ENCODE data around the gene GSG1. TPM values are rescaled to one million over a fixed set of nuclear protein-coding genes. Genes with fewer than 3 reads are reported as not detected.

Gene GSG1
- total RNA-seq, 2 donors from 2014 or later, result 0.31 TPM; not detected in 1

DNA sequence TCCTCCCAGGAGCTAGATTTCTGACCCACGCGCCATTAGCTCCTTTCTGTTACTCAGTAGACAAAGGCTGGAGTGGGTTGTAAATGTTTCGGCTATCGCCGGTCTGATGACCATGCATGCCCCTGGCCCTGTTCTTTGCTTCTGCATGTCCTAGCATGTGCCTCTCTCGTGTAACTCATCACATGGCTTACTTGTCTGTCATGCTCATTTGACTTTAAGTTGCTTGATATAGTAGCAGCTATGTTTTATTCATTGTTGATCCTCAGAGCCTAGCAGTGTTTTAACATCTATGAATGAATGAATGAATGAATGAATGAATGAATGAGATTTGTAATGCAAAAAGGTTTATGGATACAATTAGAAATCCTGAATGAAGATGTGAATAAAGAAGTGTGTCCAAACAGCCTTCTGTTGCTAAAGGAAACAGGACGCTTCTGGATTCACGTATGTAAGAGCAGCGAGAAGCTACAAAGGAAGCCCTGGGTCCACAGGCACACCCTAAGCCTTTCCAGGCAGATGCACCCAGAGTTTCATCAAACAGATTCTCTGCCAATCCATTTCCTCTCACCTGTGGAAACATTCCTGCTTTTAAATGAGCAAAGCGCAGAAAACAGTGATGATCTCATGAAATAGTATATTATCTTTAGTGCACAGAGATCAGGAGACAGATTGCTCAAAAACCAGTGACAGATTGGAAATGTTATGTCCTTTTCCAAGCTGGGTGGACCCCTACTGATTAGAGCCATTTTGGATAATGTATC lies 3.4 kb downstream of the GSG1 start:
- WGBS, 2 experiments (ENCODE audit: insufficient coverage in 1 of 2, insufficient read length in 1 of 2), result 91 to 98% methylated on average over 8 to 10 of the region's 10 CpGs
- Histone ChIP-seq H3K4me1 (ENCODE audit: control insufficient read depth, insufficient read depth, low read length) (peaks cover 9% of the 10 kb centered on the region), H3K4me3 (ENCODE audit: low read length) (no peak overlapping the region), H3K9ac (ENCODE audit: extremely low read depth, low read length, poor library complexity, severe bottlenecking) (no peak overlapping the region), H3K9me3 (ENCODE audit: control insufficient read depth, low read length) (no peaks in the 10 kb centered on the region), H3K27ac (ENCODE audit: low read depth, low read length) (peak overlapping the region; percentile 85), H3K36me3 (ENCODE audit: control insufficient read depth, insufficient read depth, low read length) (no peaks in the 10 kb centered on the region), H3K27me3 (ENCODE audit: control insufficient read depth, insufficient read depth, low read length, poor library complexity, severe bottlenecking) (no peaks in the 10 kb centered on the region)
- H3K36me3 Mint-ChIP-seq (ENCODE audit: low read depth), result no peaks in the 10 kb centered on the region
- peak overlapping the region; percentile 86 for H3K27ac Mint-ChIP-seq
- H3K4me1 Mint-ChIP-seq, result peaks cover 34% of the 10 kb centered on the region
- no peaks in the 10 kb centered on the region for H3K9me3 Mint-ChIP-seq
- H3K4me3 Mint-ChIP-seq, result peak overlapping the region; percentile 59
- peaks cover 14% of the 10 kb centered on the region for H3K27me3 Mint-ChIP-seq (ENCODE audit: insufficient read depth)
- TF ChIP-seq, protein P1, sequence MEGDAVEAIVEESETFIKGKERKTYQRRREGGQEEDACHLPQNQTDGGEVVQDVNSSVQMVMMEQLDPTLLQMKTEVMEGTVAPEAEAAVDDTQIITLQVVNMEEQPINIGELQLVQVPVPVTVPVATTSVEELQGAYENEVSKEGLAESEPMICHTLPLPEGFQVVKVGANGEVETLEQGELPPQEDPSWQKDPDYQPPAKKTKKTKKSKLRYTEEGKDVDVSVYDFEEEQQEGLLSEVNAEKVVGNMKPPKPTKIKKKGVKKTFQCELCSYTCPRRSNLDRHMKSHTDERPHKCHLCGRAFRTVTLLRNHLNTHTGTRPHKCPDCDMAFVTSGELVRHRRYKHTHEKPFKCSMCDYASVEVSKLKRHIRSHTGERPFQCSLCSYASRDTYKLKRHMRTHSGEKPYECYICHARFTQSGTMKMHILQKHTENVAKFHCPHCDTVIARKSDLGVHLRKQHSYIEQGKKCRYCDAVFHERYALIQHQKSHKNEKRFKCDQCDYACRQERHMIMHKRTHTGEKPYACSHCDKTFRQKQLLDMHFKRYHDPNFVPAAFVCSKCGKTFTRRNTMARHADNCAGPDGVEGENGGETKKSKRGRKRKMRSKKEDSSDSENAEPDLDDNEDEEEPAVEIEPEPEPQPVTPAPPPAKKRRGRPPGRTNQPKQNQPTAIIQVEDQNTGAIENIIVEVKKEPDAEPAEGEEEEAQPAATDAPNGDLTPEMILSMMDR (conservative IDR thresholded peaks at IDR 0.05), result no peak
- no peak for DNase-seq

DNA sequence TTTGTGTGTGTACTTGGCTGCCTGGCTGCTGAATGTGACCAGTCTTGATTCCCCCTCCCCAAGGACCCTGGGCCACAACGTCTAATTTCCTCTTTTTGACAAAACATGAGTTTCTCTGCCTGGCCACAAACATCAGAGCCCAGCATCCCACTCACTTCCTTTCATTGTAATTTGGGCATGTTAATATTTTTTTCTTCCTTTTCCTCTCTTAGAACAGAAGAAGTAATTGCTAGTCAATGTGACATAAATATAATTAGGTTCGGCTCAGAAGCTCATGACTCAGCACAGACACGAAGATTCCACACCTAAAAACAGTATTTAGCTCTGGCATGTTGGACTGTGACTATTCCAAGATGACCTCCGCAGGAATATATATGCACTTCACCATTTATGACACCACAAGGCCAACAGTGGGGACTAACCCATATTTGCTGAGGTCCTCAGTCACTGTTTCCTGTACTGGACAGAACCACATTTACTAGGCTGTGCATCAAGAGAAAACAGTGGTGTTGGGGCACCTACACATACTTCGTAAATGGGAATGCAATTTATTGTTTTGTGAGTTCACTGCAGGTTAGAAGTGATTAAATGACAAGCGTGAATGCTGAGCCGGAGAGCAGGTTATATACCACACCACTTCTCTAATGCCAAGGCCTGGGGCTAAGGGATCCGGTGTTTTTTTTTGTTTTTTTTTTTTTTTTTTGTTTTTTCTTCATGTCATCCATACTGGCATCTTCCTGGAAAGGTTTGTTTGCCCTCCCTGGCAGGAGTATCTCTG lies 4.2 kb downstream of the GSG1 start:
- Histone ChIP-seq H3K4me1 (ENCODE audit: control insufficient read depth, insufficient read depth, low read length) (peaks cover 9% of the 10 kb centered on the region), H3K36me3 (ENCODE audit: control insufficient read depth, insufficient read depth, low read length) (no peaks in the 10 kb centered on the region), H3K27me3 (ENCODE audit: control insufficient read depth, insufficient read depth, low read length, poor library complexity, severe bottlenecking) (no peaks in the 10 kb centered on the region), H3K9ac (ENCODE audit: extremely low read depth, low read length, poor library complexity, severe bottlenecking) (no peak overlapping the region), H3K4me3 (ENCODE audit: low read length) (no peak overlapping the region), H3K9me3 (ENCODE audit: control insufficient read depth, low read length) (no peaks in the 10 kb centered on the region), H3K27ac (ENCODE audit: low read depth, low read length) (no peak overlapping the region)
- WGBS, 2 experiments (ENCODE audit: insufficient coverage in 1 of 2, insufficient read length in 1 of 2), result 86 to 90% methylated on average over 4 to 8 of the region's 8 CpGs
- Mint-ChIP-seq H3K27ac (peak overlapping the region; percentile 1), H3K36me3 (ENCODE audit: low read depth) (no peaks in the 10 kb centered on the region), H3K4me3 (no peak overlapping the region), H3K9me3 (no peaks in the 10 kb centered on the region), H3K27me3 (ENCODE audit: insufficient read depth) (peaks cover 12% of the 10 kb centered on the region), H3K4me1 (peaks cover 34% of the 10 kb centered on the region)
- no peak for DNase-seq
- TF ChIP-seq, protein P1 (conservative IDR thresholded peaks at IDR 0.05), result no peak

DNA sequence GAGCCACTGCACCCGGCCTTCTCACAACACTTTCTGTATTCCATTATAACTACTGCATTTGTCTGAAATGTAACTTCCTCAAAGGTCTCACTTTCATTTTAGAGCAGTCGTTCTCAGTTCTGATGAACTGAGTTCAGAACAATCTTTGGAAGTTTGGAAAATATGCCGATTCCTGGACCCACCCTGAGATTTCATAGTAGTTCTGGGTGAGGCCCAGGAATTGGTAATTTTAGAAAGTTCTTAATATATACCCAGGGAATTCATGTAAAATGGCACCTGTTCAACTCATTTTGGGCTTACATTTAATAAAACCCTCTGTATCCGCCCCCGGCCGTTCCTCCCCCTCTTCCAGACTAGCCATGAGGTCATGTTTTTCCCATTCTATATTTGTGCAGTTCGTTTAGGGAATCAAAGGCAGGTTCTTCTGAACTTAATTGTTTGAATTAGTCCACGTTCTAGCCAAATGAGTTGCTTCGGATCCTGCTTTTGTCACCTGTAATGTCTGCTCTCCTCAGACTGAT lies 5.9 kb downstream of the GSG1 start:
- H3K9me3 ChIP-seq (ENCODE audit: control insufficient read depth, low read length), result no peaks in the 10 kb centered on the region
- no peaks in the 10 kb centered on the region for H3K9me3 Mint-ChIP-seq
- no peaks in the 10 kb centered on the region for H3K36me3 ChIP-seq (ENCODE audit: control insufficient read depth, insufficient read depth, low read length)
- peak overlapping the region; percentile 47 for H3K27ac Mint-ChIP-seq
- no peak overlapping the region for H3K9ac ChIP-seq (ENCODE audit: extremely low read depth, low read length, poor library complexity, severe bottlenecking)
- peaks cover 33% of the 10 kb centered on the region for H3K4me1 Mint-ChIP-seq
- DNase-seq, result no peak
- H3K4me1 ChIP-seq (ENCODE audit: control insufficient read depth, insufficient read depth, low read length), result peaks cover 9% of the 10 kb centered on the region
- TF ChIP-seq, protein P1 (conservative IDR thresholded peaks at IDR 0.05), result no peak
- H3K27me3 Mint-ChIP-seq (ENCODE audit: insufficient read depth), result peaks cover 7% of the 10 kb centered on the region
- no peak overlapping the region for H3K4me3 ChIP-seq (ENCODE audit: low read length)
- no peak overlapping the region for H3K4me3 Mint-ChIP-seq
- WGBS, 2 experiments (ENCODE audit: insufficient coverage in 1 of 2, insufficient read length in 1 of 2), result 86 to 88% methylated on average over 8 to 9 of the region's 9 CpGs
- H3K27ac ChIP-seq (ENCODE audit: low read depth, low read length), result no peak overlapping the region
- H3K36me3 Mint-ChIP-seq (ENCODE audit: low read depth), result no peaks in the 10 kb centered on the region
- H3K27me3 ChIP-seq (ENCODE audit: control insufficient read depth, insufficient read depth, low read length, poor library complexity, severe bottlenecking), result no peaks in the 10 kb centered on the region

All from endodermal cell (in vitro differentiated cells).